Inflammatory macrophage treated with lipopolysaccharide for 4 hours (primary cell): ENCODE data around the gene TNFAIP2.

Source experiments
- DNase-seq: peaks from one replicate; pipeline ENCODE4 v3.0.0-alpha.2; 2020

TNFAIP2 gene, protein sequence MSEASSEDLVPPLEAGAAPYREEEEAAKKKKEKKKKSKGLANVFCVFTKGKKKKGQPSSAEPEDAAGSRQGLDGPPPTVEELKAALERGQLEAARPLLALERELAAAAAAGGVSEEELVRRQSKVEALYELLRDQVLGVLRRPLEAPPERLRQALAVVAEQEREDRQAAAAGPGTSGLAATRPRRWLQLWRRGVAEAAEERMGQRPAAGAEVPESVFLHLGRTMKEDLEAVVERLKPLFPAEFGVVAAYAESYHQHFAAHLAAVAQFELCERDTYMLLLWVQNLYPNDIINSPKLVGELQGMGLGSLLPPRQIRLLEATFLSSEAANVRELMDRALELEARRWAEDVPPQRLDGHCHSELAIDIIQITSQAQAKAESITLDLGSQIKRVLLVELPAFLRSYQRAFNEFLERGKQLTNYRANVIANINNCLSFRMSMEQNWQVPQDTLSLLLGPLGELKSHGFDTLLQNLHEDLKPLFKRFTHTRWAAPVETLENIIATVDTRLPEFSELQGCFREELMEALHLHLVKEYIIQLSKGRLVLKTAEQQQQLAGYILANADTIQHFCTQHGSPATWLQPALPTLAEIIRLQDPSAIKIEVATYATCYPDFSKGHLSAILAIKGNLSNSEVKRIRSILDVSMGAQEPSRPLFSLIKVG

GRCh38 chr14:103122947-103123633, at the start of gene TNFAIP2:
TSS of gene TNFAIP2 (plus strand) at chr14:103123461. CDS start at chr14:103126458, 2,997 bp downstream.
- peak; percentile 90 for DNase-seq

- no peak for DNase-seq
Observed at GRCh38 chr14:103073876-103074728, 49.2 kb upstream of the TNFAIP2 start.

- peak; percentile 98 for DNase-seq
Observed at GRCh38 chr14:103074729-103075367, 48.4 kb upstream of the TNFAIP2 start.

- peak; percentile 79 for DNase-seq
Observed at GRCh38 chr14:103078420-103078749, 44.9 kb upstream of the TNFAIP2 start.

DNA sequence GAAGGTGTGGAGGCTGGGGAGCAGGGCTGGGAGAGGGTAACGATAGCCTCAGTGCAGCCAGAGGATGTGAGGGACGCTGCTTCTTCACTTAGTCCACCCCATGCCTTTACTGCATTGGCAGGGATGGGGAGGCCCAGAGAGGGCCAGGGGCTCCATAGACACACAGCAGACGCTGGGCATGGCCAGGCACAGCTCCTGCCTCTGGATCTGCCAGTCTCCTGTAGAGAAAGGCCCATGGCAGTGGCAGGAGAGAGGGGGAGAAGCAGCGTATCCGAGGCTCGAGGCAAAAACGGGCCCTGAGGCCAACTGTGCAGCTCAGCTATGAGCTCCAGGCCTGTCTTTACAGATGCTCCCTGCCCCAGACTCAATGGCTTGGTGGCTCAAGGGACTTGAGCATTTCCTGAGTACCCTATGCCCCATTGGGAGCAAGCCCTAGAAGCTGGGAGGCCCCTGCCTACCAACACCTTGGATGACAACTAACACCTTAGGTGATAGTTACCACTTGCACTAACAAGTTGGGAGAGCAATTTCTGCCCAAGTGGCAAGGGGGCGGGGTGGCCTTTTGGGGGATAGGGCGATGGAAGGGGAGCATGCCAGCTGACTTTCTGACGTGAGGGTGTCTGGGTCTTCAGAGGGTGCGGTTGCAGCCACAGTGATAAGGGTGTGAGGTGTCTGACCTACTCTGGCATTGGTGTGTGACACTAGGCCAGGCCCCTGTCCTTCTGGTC, 44.2 kb upstream of the TNFAIP2 start:
- no peak for DNase-seq

DNA sequence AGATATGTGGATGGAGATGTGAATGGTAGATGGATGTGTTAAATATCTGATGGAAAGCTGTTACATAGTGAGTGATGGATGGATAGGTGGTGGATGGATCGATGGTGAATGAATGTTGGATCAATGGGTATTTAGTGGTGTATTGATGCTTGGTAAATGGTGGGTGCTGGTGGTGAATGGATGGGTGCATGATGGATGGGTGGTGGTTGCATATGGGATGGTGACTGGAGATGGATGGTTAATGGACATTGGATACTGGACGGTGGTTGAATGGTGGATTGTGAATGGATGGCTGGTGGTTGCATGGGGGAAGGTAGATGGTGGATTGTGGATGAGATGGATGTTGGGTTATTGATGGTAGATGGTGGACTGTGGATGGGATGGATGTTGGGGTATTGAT, 41.3 kb upstream of the TNFAIP2 start:
- DNase-seq, result no peak

DNA sequence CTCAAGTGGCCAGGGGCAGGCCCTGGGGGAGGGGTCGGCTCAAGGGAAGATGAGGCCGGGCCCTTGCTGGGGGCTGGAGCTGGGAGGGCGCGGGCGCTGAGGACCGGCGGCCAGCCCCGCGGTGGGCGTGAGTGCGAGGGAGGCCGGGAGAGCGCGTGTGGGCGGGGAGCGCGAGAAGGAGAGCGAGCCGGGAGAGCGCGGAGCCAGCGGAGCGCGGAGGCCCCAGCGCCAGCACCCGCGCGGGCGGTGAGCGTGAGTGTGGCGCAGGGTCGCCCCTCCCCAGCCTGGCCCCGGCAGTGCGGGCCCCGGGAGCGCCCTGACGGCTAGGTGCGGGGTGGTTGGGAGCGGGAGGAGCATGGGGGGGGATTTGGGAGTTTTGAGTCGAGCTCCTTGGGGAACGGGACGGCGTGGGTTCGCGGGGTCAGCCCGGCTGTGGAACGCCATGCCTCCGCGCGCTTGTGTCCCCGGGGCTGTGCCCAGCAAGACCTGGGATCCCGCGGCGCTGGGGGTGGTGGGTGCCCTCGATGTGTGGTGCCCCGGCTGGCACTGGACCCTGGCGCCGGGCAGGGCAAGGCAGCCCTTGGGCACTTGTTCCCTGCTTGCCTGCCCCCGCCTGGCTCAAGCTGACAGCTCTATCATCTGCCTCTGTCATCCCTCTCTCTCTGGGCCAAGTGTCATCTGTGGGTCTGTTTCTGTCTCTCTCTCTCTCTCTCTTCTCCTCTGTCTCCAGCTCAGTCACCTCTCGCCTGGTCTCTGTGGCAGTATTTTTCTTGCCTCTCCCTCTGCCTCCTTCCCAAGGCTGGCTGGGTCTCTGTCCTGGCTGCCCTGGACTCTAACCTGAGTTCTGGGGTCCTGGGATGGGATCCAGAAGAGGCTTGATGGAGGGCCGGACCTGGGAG, 39.0 kb upstream of the TNFAIP2 start, which contains the start of gene LBHD2:
LBHD2 (plus strand) TSS at position 190 of the 899 bp plus-strand sequence. CDS start 1,803 bp downstream, outside the sequence.
- no peak for DNase-seq

GRCh38 chr14:103085106-103086091, 37.9 kb upstream of the TNFAIP2 start:
- DNase-seq, result no peak

- no peak for DNase-seq
Observed at GRCh38 chr14:103086771-103087342, 36.4 kb upstream of the TNFAIP2 start.

- no peak for DNase-seq
Observed at GRCh38 chr14:103087343-103087835, 35.9 kb upstream of the TNFAIP2 start.

DNA sequence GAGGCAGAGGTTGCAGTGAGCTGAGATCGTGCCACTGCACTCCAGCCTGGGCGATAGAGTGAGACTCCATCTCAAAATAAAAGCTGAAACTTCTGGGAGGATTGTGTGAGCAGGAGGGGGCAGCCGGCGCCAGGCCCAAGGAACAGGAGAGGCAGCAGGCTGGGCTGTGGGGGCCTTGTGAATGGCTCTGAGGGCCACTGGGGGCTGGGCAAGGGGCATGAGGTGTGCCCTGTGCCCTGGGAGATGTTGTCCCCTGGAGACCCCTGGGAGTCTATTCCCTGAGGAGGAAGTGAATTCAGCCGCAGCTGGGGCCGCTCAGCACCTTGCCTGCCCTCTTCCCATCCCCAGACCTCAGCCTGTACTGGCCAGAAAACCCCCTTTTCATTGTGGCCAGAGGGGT, 34.3 kb upstream of the TNFAIP2 start:
- no peak for DNase-seq

GRCh38 chr14:103089386-103090335, 33.6 kb upstream of the TNFAIP2 start:
- DNase-seq, result no peak

- no peak for DNase-seq
Observed at GRCh38 chr14:103090481-103091020, 32.7 kb upstream of the TNFAIP2 start.

DNA sequence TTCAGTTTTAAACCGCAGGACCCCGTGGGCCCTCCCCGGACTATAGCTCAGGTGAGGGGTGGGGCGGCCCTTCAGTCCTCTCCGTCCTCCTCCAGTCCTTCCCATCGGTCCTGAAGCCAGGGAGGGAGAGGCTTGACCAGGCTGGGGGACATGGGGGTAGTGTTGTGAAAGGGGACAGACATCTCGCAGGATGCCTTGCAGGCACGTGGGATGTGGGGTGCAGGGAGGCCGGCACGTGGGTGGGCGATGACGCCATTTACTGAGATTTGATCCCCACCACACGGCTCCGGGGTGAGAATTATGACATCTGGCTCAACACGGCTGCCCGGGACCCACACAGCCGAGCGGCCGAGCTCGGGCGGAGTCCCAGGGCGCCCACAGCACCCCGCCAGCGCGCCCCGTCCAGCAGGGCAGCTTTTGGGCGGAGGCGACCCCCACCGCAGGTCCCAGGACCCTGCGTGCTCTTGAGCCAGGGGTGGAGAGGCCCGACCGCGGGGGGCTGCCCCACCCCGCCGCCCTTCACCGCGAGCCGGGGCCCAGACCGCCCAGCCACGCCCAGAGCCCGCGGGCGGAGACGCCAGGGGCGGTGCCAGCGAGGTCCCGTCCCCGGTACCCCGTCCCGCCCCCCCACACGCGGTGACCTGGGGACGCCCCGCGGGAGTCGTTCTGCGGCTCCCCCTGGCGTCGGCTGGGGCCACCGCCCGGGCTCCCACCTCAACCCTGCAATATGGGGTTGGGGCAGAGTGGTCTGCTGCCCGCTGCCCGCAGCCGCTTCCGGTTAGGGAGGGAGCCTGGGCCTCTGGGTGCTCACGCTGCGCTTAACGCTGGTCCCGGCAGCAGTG, 32.0 kb upstream of the TNFAIP2 start:
- peak; percentile 67 for DNase-seq

DNA sequence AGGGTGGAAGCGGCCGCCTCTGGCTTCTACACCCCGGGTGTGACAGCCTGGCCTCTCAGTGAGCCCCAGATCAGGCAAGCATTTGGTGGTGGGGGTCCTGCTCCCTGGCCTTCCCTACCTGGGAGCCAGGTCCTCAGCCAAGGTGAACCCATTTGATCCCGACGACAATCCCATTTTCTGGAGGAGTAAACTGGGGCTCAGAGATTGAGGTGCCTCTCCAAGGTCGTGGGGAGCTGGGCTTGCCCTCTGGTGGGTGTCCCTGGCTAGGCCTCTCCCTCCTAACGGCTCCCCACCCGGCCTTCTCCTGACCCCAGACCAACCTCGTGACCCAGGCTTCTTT, 31.4 kb upstream of the TNFAIP2 start:
- DNase-seq, result no peak

GRCh38 chr14:103093856-103094405, 29.3 kb upstream of the TNFAIP2 start:
- DNase-seq, result no peak
